GM21619 (cell line): ENCODE measurements around the gene ANAPC16.

Experiments
- ATAC-seq: cut with Tn5 transposase; IDR thresholded peaks from one replicate; pipeline ENCODE4 v1.9.1; 2021; ENCODE audit not compliant: unreplicated experiment

ANAPC16 gene

GRCh38 chr10:72242675-72243074 is 26.9 kb downstream of the ANAPC16 start:
- no peak for ATAC-seq

- no peak for ATAC-seq
Measured at GRCh38 chr10:72243822-72244437, 28.1 kb downstream of the ANAPC16 start.

GRCh38 chr10:72244573-72245038 is 28.8 kb downstream of the ANAPC16 start:
- ATAC-seq: no peak

- ATAC-seq: no peak
Measured at GRCh38 chr10:72245949-72246525, 30.2 kb downstream of the ANAPC16 start.

GRCh38 chr10:72248468-72249151 is 32.8 kb downstream of the ANAPC16 start:
- ATAC-seq: peak; percentile 79

GRCh38 chr10:72249176-72249862 is 33.5 kb downstream of the ANAPC16 start:
- ATAC-seq: peak; percentile 3

- no peak for ATAC-seq
Measured at GRCh38 chr10:72250666-72251065, 34.9 kb downstream of the ANAPC16 start.

- no peak for ATAC-seq
Measured at GRCh38 chr10:72251635-72252034, 35.8 kb downstream of the ANAPC16 start.

GRCh38 chr10:72252972-72253371 is 37.2 kb downstream of the ANAPC16 start:
- no peak for ATAC-seq

- no peak for ATAC-seq
Measured at GRCh38 chr10:72253578-72253977, 37.8 kb downstream of the ANAPC16 start.

- ATAC-seq: no peak
Measured at GRCh38 chr10:72254813-72255568, 39.2 kb downstream of the ANAPC16 start.

GRCh38 chr10:72255977-72256729 is 40.3 kb downstream of the ANAPC16 start:
- ATAC-seq: no peak

- ATAC-seq: no peak
Measured at GRCh38 chr10:72257051-72257892, 41.5 kb downstream of the ANAPC16 start.

GRCh38 chr10:72258617-72259016 is 42.8 kb downstream of the ANAPC16 start:
- no peak for ATAC-seq

GRCh38 chr10:72259491-72260238 is 43.9 kb downstream of the ANAPC16 start:
- no peak for ATAC-seq

- ATAC-seq: peak; percentile 59
Measured at GRCh38 chr10:72260239-72260975, 44.6 kb downstream of the ANAPC16 start.

- ATAC-seq: peak; percentile 42
Measured at GRCh38 chr10:72260976-72261783, 45.4 kb downstream of the ANAPC16 start.
